Stimulated activated naive B cell treated with anti-CD40 and anti-IgM and Interleukin-4, amounts not matched to agents 10 μg/mL and 1 μg/mL and 100 μg/mL, for 72 hours (primary cell): ENCODE measurements around the gene IHH.
A peak's percentile ranks its signal among the peaks of the same experiment; 100 is the strongest.

Experiments
- ATAC-seq, 2 donors: fragments of 150-1000 bp; cut with Tn5 transposase; replicated peaks; 2 replicates each; pipeline ENCODE4 v1.10.0; 2021; ENCODE audit warnings: moderate library complexity in 1 of 2
- DNase-seq: peaks from one replicate; pipeline ENCODE4 v3.0.0; 2021
- H3K27ac Mint-ChIP-seq: one replicate; pipeline ENCODE4 v1.8.0; 2022; ENCODE audit warnings: mild to moderate bottlenecking, mixed read lengths
- H3K27me3 Mint-ChIP-seq, 2 donors: one replicate each; pipeline ENCODE4 v1.8.0; 2022; ENCODE audit warnings: mixed read lengths in 2 of 2
- H3K36me3 Mint-ChIP-seq, 2 donors: one replicate each; pipeline ENCODE4 v1.8.0; 2022; ENCODE audit warnings: mixed read lengths in 2 of 2, mild to moderate bottlenecking in 1 of 2
- H3K4me1 Mint-ChIP-seq, 2 donors: one replicate each; pipeline ENCODE4 v1.8.0; 2022; ENCODE audit warnings: mixed read lengths in 2 of 2, mild to moderate bottlenecking in 1 of 2
- H3K4me3 Mint-ChIP-seq, 2 donors: one replicate each; pipeline ENCODE4 v1.8.0; 2022; ENCODE audit warnings: mild to moderate bottlenecking in 2 of 2, mixed read lengths in 2 of 2, moderate library complexity in 1 of 2
- H3K9me3 Mint-ChIP-seq, 2 donors: one replicate each; pipeline ENCODE4 v1.8.0; 2022; ENCODE audit warnings: mixed read lengths in 2 of 2, mild to moderate bottlenecking in 1 of 2

IHH gene

GRCh38 chr2:219041252-219041651 lies 19.5 kb downstream of the IHH start, which contains the start of gene CFAP65:
CFAP65 (minus strand) TSS chr2:219041516; CDS start chr2:219039048, 2,468 bp downstream.
- Mint-ChIP-seq H3K27me3 (peaks cover 65 to 83% of the 10 kb centered on the region in 2 donors), H3K4me3 (peak within 1 kb of the TSS; percentile 70 to 83), H3K4me1 (peaks cover 4 to 9% of the 10 kb centered on the region in 2 donors), H3K9me3 (no peaks in the 10 kb centered on the region), H3K36me3 (no peaks in the 10 kb centered on the region), H3K27ac (no peak within 1 kb of the TSS)
- DNase-seq (no peak), ATAC-seq (peak in 1 of 2 donors; percentile 63)

GRCh38 chr2:219038600-219038999 lies 22.1 kb downstream of the IHH start:
- no peak for DNase-seq
- H3K36me3 Mint-ChIP-seq, result no peaks in the 10 kb centered on the region
- H3K27ac Mint-ChIP-seq, result no peak overlapping the region
- no peak for ATAC-seq
- H3K27me3 Mint-ChIP-seq, result peaks cover 71 to 90% of the 10 kb centered on the region in 2 donors
- no peaks in the 10 kb centered on the region for H3K9me3 Mint-ChIP-seq
- H3K4me3 Mint-ChIP-seq, result no peak overlapping the region
- H3K4me1 Mint-ChIP-seq, result peaks cover 4 to 9% of the 10 kb centered on the region in 2 donors

GRCh38 chr2:219037783-219038499 lies 22.8 kb downstream of the IHH start:
- DNase-seq (no peak), ATAC-seq (no peak)
- Mint-ChIP-seq H3K4me1 (peaks cover 4 to 9% of the 10 kb centered on the region in 2 donors), H3K9me3 (no peaks in the 10 kb centered on the region), H3K36me3 (no peaks in the 10 kb centered on the region), H3K27ac (no peak overlapping the region), H3K27me3 (peaks cover 69 to 90% of the 10 kb centered on the region in 2 donors), H3K4me3 (no peak overlapping the region)

- Mint-ChIP-seq H3K27ac (no peak overlapping the region), H3K4me3 (no peak overlapping the region), H3K27me3 (peaks cover 65 to 86% of the 10 kb centered on the region in 2 donors), H3K4me1 (peaks cover 0 to 2% of the 10 kb centered on the region in 2 donors), H3K36me3 (no peaks in the 10 kb centered on the region), H3K9me3 (no peaks in the 10 kb centered on the region)
- DNase-seq (no peak), ATAC-seq (no peak)
Observed at GRCh38 chr2:219035942-219036341, 24.8 kb downstream of the IHH start.

- Mint-ChIP-seq H3K9me3 (no peaks in the 10 kb centered on the region), H3K27me3 (peaks cover 63 to 84% of the 10 kb centered on the region in 2 donors), H3K4me3 (no peak overlapping the region), H3K36me3 (no peaks in the 10 kb centered on the region), H3K4me1 (peaks cover under 1 to 2% of the 10 kb centered on the region in 2 donors), H3K27ac (no peak overlapping the region)
- ATAC-seq, result no peak
- no peak for DNase-seq
Observed at GRCh38 chr2:219034823-219035222, 25.9 kb downstream of the IHH start.

- no peak overlapping the region for H3K4me3 Mint-ChIP-seq
- H3K4me1 Mint-ChIP-seq, result peaks cover 1 to 5% of the 10 kb centered on the region in 2 donors
- H3K27me3 Mint-ChIP-seq, result peaks cover 52 to 79% of the 10 kb centered on the region in 2 donors
- no peak for DNase-seq
- H3K36me3 Mint-ChIP-seq, result no peaks in the 10 kb centered on the region
- no peak overlapping the region for H3K27ac Mint-ChIP-seq
- H3K9me3 Mint-ChIP-seq, result no peaks in the 10 kb centered on the region
- ATAC-seq, result no peak
Observed at GRCh38 chr2:219032051-219032745, 28.5 kb downstream of the IHH start.

- Mint-ChIP-seq H3K4me3 (no peak overlapping the region), H3K36me3 (no peaks in the 10 kb centered on the region), H3K9me3 (no peaks in the 10 kb centered on the region), H3K27ac (no peak overlapping the region), H3K4me1 (peaks cover 1 to 5% of the 10 kb centered on the region in 2 donors), H3K27me3 (peaks cover 47 to 78% of the 10 kb centered on the region in 2 donors)
- DNase-seq, result no peak
- ATAC-seq, result no peak
Observed at GRCh38 chr2:219031005-219031738, 29.5 kb downstream of the IHH start.

- H3K27me3 Mint-ChIP-seq, result peaks cover 38 to 70% of the 10 kb centered on the region in 2 donors
- no peaks in the 10 kb centered on the region for H3K9me3 Mint-ChIP-seq
- no peak for DNase-seq
- peaks cover 1 to 5% of the 10 kb centered on the region in 2 donors for H3K4me1 Mint-ChIP-seq
- no peak overlapping the region for H3K27ac Mint-ChIP-seq
- no peak overlapping the region for H3K4me3 Mint-ChIP-seq
- peak; percentile 10 to 24 for ATAC-seq
- H3K36me3 Mint-ChIP-seq, result no peaks in the 10 kb centered on the region
Observed at GRCh38 chr2:219030177-219030940, 30.4 kb downstream of the IHH start.

GRCh38 chr2:219029829-219030165 lies 30.9 kb downstream of the IHH start:
- no peaks in the 10 kb centered on the region for H3K36me3 Mint-ChIP-seq
- peak; percentile 88 to 92 for ATAC-seq
- H3K4me3 Mint-ChIP-seq, result no peak overlapping the region
- H3K27me3 Mint-ChIP-seq, result peaks cover 41 to 65% of the 10 kb centered on the region in 2 donors
- DNase-seq, result peak; percentile 44
- no peak overlapping the region for H3K27ac Mint-ChIP-seq
- H3K4me1 Mint-ChIP-seq, result peaks cover 1 to 5% of the 10 kb centered on the region in 2 donors
- H3K9me3 Mint-ChIP-seq, result no peaks in the 10 kb centered on the region

- Mint-ChIP-seq H3K27me3 (peaks cover 37 to 59% of the 10 kb centered on the region in 2 donors), H3K4me1 (peaks cover 1 to 5% of the 10 kb centered on the region in 2 donors), H3K27ac (no peak overlapping the region), H3K9me3 (no peaks in the 10 kb centered on the region), H3K4me3 (no peak overlapping the region), H3K36me3 (no peaks in the 10 kb centered on the region)
- DNase-seq, result no peak
- peak; percentile 28 to 41 for ATAC-seq
Observed at GRCh38 chr2:219028996-219029828, 31.5 kb downstream of the IHH start.

- Mint-ChIP-seq H3K4me3 (no peak overlapping the region), H3K36me3 (no peaks in the 10 kb centered on the region), H3K9me3 (no peaks in the 10 kb centered on the region), H3K27me3 (peaks cover 29 to 60% of the 10 kb centered on the region in 2 donors), H3K27ac (no peak overlapping the region), H3K4me1 (peaks cover 1 to 5% of the 10 kb centered on the region in 2 donors)
- ATAC-seq (no peak), DNase-seq (no peak)
Observed at GRCh38 chr2:219028141-219028540, 32.6 kb downstream of the IHH start.

- Mint-ChIP-seq H3K27me3 (peaks cover 32 to 61% of the 10 kb centered on the region in 2 donors), H3K9me3 (no peaks in the 10 kb centered on the region), H3K27ac (no peak overlapping the region), H3K4me1 (peaks cover 1 to 5% of the 10 kb centered on the region in 2 donors), H3K4me3 (no peak overlapping the region), H3K36me3 (no peaks in the 10 kb centered on the region)
- DNase-seq, result no peak
- ATAC-seq, result no peak
Observed at GRCh38 chr2:219027511-219028055, 33.1 kb downstream of the IHH start.

GRCh38 chr2:219026946-219027345 lies 33.8 kb downstream of the IHH start:
- ATAC-seq (no peak), DNase-seq (no peak)
- H3K36me3 Mint-ChIP-seq, result no peaks in the 10 kb centered on the region
- H3K4me1 Mint-ChIP-seq, result peaks cover 1 to 5% of the 10 kb centered on the region in 2 donors
- H3K9me3 Mint-ChIP-seq, result no peaks in the 10 kb centered on the region
- peaks cover 25 to 58% of the 10 kb centered on the region in 2 donors for H3K27me3 Mint-ChIP-seq
- no peak overlapping the region for H3K4me3 Mint-ChIP-seq
- no peak overlapping the region for H3K27ac Mint-ChIP-seq
